ENCODE measurements around the gene ADARB1. TPM values are rescaled to one million over a fixed set of nuclear protein-coding genes. Genes with fewer than 3 reads are reported as not detected.

ADARB1 gene
- total RNA-seq, 1 experiment from 2014 or later, result 15.8 TPM

GRCh38 chr21:45131537-45131999, 57.2 kb downstream of the ADARB1 start:
- Histone ChIP-seq H3K4me1 (ENCODE audit: insufficient read depth, low read length) (no peaks in the 10 kb centered on the region), H3K56ac (ENCODE audit: insufficient read length, low read depth, low read length) (no peak overlapping the region), H3K27ac (ENCODE audit: insufficient read length, low read depth, low read length) (no peak overlapping the region), H3K9ac (ENCODE audit: extremely low read depth, insufficient read length, low read length) (no peak overlapping the region), H2AK5ac (ENCODE audit: insufficient read length, low read length) (no peak overlapping the region), H3K4me2 (ENCODE audit: insufficient read depth, insufficient read length, low read length) (no peak overlapping the region), H3K27me3 (ENCODE audit: insufficient read depth, low read length) (no peaks in the 10 kb centered on the region), H3K79me1 (ENCODE audit: insufficient read depth, low read depth, low read length, poor library complexity, severe bottlenecking) (no peaks in the 10 kb centered on the region), H2BK5ac (ENCODE audit: insufficient read length, low read length) (no peak overlapping the region), H4K8ac (replicated peaks; ENCODE audit: insufficient read length, low read depth, low read length) (no peak overlapping the region), H3K79me2 (ENCODE audit: insufficient read depth, low read length) (no peaks in the 10 kb centered on the region), H2BK12ac (ENCODE audit: insufficient read length, low read depth, low read length) (no peak overlapping the region), H4K20me1 (ENCODE audit: control insufficient read depth, insufficient read depth, insufficient read length) (no peaks in the 10 kb centered on the region), H3K14ac (ENCODE audit: insufficient read depth, low read length) (no peak overlapping the region), H3T11ph (ENCODE audit: low read length) (no peak overlapping the region), H2BK20ac (ENCODE audit: low read depth, low read length, poor library complexity, severe bottlenecking) (no peak overlapping the region), H3K9me3 (ENCODE audit: control insufficient read depth, low read depth, low read length) (no peaks in the 10 kb centered on the region), H2AFZ (ENCODE audit: low read length) (no peak overlapping the region), H4K91ac (ENCODE audit: insufficient read length, low read depth, low read length) (no peak overlapping the region), H2BK120ac (ENCODE audit: low read depth, low read length, poor library complexity, severe bottlenecking) (no peak overlapping the region), H3K23me2 (ENCODE audit: insufficient read length, low read depth, low read length, poor library complexity, severe bottlenecking) (no peaks in the 10 kb centered on the region), H3K23ac (ENCODE audit: insufficient read length, low read depth, low read length) (no peak overlapping the region), H4K5ac (ENCODE audit: insufficient read length, low read depth, low read length) (no peak overlapping the region), H3K18ac (ENCODE audit: insufficient read length, low read depth, low read length) (no peak overlapping the region), H3K4ac (ENCODE audit: low read depth, low read length) (no peak overlapping the region), H2BK15ac (ENCODE audit: low read depth, low read length) (no peak overlapping the region)
- DNase-seq, result no peak
- Mint-ChIP-seq H3K4me3 (no peak overlapping the region), H3K27me3 (ENCODE audit: low read depth) (no peaks in the 10 kb centered on the region), H3K27ac (no peak overlapping the region; a peak in 1 of 7 replicates), H3K9me3 (no peaks in the 10 kb centered on the region), H3K4me1 (peaks cover 0 to 5% of the 10 kb centered on the region in 2 experiments; a peak in 2 of 4 replicates), H3K36me3 (ENCODE audit: insufficient read depth in 1 of 3, low read depth in 3 of 3) (no peaks in the 10 kb centered on the region)
- WGBS (ENCODE audit: extremely low coverage, insufficient read length, low lambda C conversion rate), result no CpG with 5 or more reads among the region's 17 CpGs
- no peak for TF ChIP-seq CTCF (conservative IDR thresholded peaks at IDR 0.05)
